HG03460 (cell line): Measurements from ENCODE around the gene LDAF1.
"Not testable (repeated sequence)": the region's sequence is repeated elsewhere in the genome, so short reads cannot be mapped to it uniquely, and the experiment has no call there.

Source experiments
- ATAC-seq: cut with Tn5 transposase; IDR thresholded peaks from one replicate; pipeline ENCODE4 v1.9.1; 2021; ENCODE audit not compliant: unreplicated experiment

Gene LDAF1

GRCh38 chr16:21158208-21159110 is at the start of gene LDAF1:
Gene LDAF1, plus strand, starts transcription at chr16:21158674. Its CDS starts 2,509 bp downstream, at chr16:21161183.
- peak; percentile 74 for ATAC-seq

GRCh38 chr16:21115551-21115950 is 42.9 kb upstream of the LDAF1 start:
- ATAC-seq, result not testable (repeated sequence)

- no peak for ATAC-seq
Observed at GRCh38 chr16:21116148-21116693, 42.3 kb upstream of the LDAF1 start.

- no peak for ATAC-seq
Observed at GRCh38 chr16:21117567-21117966, 40.9 kb upstream of the LDAF1 start.

GRCh38 chr16:21120976-21121520 is 37.4 kb upstream of the LDAF1 start:
- no peak for ATAC-seq

- ATAC-seq, result no peak
Observed at GRCh38 chr16:21125191-21125590, 33.3 kb upstream of the LDAF1 start.

- no peak for ATAC-seq
Observed at GRCh38 chr16:21126518-21126917, 32.0 kb upstream of the LDAF1 start.

GRCh38 chr16:21128991-21129390 is 29.5 kb upstream of the LDAF1 start:
- ATAC-seq, result no peak

GRCh38 chr16:21130811-21131210 is 27.7 kb upstream of the LDAF1 start:
- ATAC-seq, result no peak

GRCh38 chr16:21134053-21134452 is 24.4 kb upstream of the LDAF1 start:
- no peak for ATAC-seq

GRCh38 chr16:21145738-21146137 is 12.7 kb upstream of the LDAF1 start:
- ATAC-seq, result no peak

GRCh38 chr16:21150375-21151001 is 8.0 kb upstream of the LDAF1 start, which contains the start of gene DNAH3:
Gene DNAH3, minus strand, starts transcription at chr16:21150846. Its CDS starts 527 bp downstream, at chr16:21150319.
- ATAC-seq, result no peak

- ATAC-seq, result not testable (repeated sequence)
Observed at GRCh38 chr16:21152160-21153030, 6.1 kb upstream of the LDAF1 start.

- not testable (repeated sequence) for ATAC-seq
Observed at GRCh38 chr16:21153124-21153729, 5.2 kb upstream of the LDAF1 start.

GRCh38 chr16:21156011-21156410 is 2.5 kb upstream of the LDAF1 start:
- ATAC-seq, result not testable (repeated sequence)

GRCh38 chr16:21156767-21157467 is 1.6 kb upstream of the LDAF1 start:
- no peak for ATAC-seq

- ATAC-seq, result no peak
Observed at GRCh38 chr16:21157632-21158031, 842 bp upstream of the LDAF1 start.

GRCh38 chr16:21159281-21159951 is 942 bp downstream of the LDAF1 start:
- no peak for ATAC-seq

- ATAC-seq, result no peak
Observed at GRCh38 chr16:21160276-21160675, 1.8 kb downstream of the LDAF1 start.
